ENCODE measurements around the gene ANKRD52. TPM values are rescaled to one million over a fixed set of nuclear protein-coding genes. Genes with fewer than 3 reads are reported as not detected.

The ANKRD52 gene
- total and polyA plus RNA-seq, 2 experiments from 2014 or later: 20.3 to 25.2 TPM

DNA sequence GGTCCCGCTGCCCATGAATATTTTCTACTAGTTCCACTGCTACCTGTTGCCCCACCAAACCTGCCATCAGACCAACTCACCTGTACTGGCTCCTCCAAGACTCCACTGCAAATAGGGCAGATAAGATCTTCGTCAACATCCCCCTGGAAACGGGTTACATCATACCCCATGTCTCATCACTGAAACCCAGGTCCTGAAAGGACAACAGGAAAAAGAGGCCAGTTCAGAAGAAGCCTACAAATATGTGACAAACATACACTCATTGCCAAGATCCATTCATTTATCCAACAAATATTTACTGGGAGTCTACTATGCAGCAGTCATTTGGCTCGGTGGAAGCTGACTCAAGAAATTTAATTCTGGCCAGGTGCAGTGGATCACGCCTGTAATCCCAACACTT, 44.3 kb downstream of the ANKRD52 start:
- H3K79me2 ChIP-seq (replicated peaks; ENCODE audit: insufficient read depth): peaks cover 25% of the 10 kb centered on the region

More for the DNA sequence above, 44.3 kb downstream of the ANKRD52 start:
- H3K27me3 Mint-ChIP-seq (ENCODE audit: insufficient read depth, low read depth, poor library complexity): no peaks in the 10 kb centered on the region
- no peak overlapping the region for H3K27ac Mint-ChIP-seq
- Histone ChIP-seq H3K9me2 (ENCODE audit: insufficient read depth) (no peaks in the 10 kb centered on the region), H3K4me2 (no peak overlapping the region), H3F3A (replicated peaks; ENCODE audit: low read depth) (peaks cover 19% of the 10 kb centered on the region), H3K27me3 (ENCODE audit: insufficient read depth) (no peaks in the 10 kb centered on the region), H3K4me1 (ENCODE audit: insufficient read depth) (no peaks in the 10 kb centered on the region), H4K20me1 (replicated peaks; ENCODE audit: insufficient read depth) (peaks cover 18% of the 10 kb centered on the region), H2AFZ (no peak overlapping the region), H3K4me3 (no peak overlapping the region), H3K36me3 (ENCODE audit: insufficient read depth) (peaks cover 60% of the 10 kb centered on the region), H3K27ac (ENCODE audit: low read depth) (no peak overlapping the region)
- TF ChIP-seq REST (IDR thresholded peaks at IDR 0.05; ENCODE audit: unreplicated experiment) (no peak), EZH2 (IDR thresholded peaks at IDR 0.05; ENCODE audit: low read depth, unreplicated experiment) (no peak), JUNB (IDR thresholded peaks at IDR 0.05; ENCODE audit: unreplicated experiment) (no peak), ZNF114 (CRISPR knock-in tag; IDR thresholded peaks at IDR 0.05) (no peak), ZNF331 (CRISPR knock-in tag; IDR thresholded peaks at IDR 0.05; ENCODE audit: low read depth) (no peak), POLR2AphosphoS5 (IDR thresholded peaks at IDR 0.05; ENCODE audit: low read depth) (no peak), CREB1 (CRISPR knock-in tag; IDR thresholded peaks at IDR 0.05; ENCODE audit: low read depth) (no peak), ZNF462 (CRISPR knock-in tag; IDR thresholded peaks at IDR 0.05) (no peak)
- TF ChIP-seq, protein P1, sequence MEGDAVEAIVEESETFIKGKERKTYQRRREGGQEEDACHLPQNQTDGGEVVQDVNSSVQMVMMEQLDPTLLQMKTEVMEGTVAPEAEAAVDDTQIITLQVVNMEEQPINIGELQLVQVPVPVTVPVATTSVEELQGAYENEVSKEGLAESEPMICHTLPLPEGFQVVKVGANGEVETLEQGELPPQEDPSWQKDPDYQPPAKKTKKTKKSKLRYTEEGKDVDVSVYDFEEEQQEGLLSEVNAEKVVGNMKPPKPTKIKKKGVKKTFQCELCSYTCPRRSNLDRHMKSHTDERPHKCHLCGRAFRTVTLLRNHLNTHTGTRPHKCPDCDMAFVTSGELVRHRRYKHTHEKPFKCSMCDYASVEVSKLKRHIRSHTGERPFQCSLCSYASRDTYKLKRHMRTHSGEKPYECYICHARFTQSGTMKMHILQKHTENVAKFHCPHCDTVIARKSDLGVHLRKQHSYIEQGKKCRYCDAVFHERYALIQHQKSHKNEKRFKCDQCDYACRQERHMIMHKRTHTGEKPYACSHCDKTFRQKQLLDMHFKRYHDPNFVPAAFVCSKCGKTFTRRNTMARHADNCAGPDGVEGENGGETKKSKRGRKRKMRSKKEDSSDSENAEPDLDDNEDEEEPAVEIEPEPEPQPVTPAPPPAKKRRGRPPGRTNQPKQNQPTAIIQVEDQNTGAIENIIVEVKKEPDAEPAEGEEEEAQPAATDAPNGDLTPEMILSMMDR (conservative IDR thresholded peaks at IDR 0.05; ENCODE audit: low read depth in 2 of 2): no peak
- DNase-seq (ENCODE audit: low spot score) (no peak), ATAC-seq (no peak)
- peaks cover 2% of the 10 kb centered on the region; the same call in 1 of the 3 replicates for H3K9me3 Mint-ChIP-seq
- no peaks in the 10 kb centered on the region for H3K4me1 Mint-ChIP-seq
- H3K36me3 Mint-ChIP-seq (ENCODE audit: low read depth): peaks cover 87% of the 10 kb centered on the region
- H3K4me3 Mint-ChIP-seq: no peak overlapping the region
